Glomerular visceral epithelial cell (primary cell): ENCODE results near the gene TNFRSF19.
"Not testable (repeated sequence)": the region's sequence is repeated elsewhere in the genome, so short reads cannot be mapped to it uniquely, and the experiment has no call there.

Experiments
- DNase-seq: peaks from one replicate; pipeline ENCODE4 v3.0.0-alpha.2; 2016; ENCODE audit errors: extremely low spot score

The TNFRSF19 gene

DNA sequence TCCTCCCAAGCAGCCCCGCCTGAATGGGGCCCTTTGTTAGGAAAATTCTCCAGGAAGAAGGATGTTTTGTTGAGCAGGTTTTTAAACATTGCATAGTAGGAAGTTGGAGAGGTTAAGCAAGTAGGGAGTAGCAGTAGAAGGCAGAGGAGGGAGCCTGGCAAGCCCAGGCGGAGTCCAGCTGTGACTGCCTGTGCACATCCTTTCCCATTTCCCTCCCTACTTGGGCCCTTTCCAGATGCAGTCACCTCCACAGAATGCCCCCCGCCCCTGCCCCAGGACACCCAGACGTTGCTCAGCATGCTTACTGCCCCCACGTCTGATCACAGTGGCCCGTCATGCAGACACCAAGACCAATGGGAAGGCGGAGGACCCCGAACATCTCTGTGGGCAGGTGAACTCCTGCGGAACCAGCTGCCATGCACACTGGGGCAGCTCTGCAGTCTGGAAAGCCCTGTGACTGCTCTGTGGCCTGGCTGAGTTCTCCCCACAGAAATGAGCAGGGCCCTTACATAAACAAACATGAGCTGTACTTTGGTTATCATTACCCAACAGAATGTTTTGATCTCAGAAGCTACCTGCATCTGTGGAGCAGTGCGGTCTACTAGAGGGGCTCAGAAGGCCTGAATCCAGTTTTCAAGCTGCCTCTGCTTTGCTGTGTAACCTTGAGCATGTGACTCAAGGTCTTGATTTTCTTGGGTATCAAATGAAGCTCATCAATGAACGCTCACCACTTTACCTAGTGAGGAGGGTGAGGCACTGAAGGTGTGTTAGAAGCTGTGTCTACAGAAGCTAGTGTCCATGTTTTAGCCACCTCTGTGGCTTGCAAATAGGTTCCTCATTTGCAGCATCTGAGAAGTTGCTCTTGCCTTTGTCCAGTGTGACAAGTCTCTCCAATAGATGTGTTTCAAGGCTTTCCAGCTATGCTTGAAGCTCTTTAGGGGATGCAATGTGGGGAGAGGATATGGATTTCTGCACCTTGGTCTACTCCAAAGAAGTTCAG, 84.2 kb downstream of the TNFRSF19 start:
- peak; percentile 22 for DNase-seq

GRCh38 chr13:23655321-23655720, 85.1 kb downstream of the TNFRSF19 start:
- no peak for DNase-seq

DNA sequence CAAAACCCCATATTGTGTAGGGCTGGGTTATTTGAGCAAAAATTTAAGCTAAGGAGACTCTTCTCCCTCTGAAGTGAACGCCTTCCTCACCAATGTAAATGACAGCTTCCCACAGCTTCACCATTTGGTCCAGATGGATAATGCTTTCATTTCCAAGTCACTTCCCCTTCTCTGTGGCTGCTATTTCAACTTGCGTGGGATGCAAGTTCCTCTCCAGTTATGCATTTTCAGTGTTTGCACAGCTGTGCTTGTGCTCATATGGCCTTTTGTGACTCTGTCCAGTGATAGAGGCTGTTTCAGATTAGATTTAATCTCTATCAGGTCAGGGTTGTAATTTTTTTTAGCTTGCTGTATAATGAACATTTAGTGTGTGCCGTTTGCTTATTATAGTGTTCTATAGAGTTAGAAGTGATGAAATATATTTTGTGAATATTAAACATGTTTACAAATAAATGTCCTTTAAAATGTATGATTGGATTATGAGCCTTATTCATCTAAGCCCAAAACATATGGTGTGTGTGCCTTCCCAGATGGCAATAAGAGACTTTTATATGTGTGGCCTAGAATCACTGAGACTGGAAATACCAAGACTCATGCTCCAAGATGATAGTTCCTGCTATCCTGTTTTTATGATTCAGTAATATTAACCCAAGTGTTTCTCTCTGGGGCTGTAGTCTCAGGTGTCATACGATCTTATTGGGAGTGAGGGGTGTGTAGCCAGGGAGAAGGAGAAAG, 86.6 kb downstream of the TNFRSF19 start:
- DNase-seq, result no peak

DNA sequence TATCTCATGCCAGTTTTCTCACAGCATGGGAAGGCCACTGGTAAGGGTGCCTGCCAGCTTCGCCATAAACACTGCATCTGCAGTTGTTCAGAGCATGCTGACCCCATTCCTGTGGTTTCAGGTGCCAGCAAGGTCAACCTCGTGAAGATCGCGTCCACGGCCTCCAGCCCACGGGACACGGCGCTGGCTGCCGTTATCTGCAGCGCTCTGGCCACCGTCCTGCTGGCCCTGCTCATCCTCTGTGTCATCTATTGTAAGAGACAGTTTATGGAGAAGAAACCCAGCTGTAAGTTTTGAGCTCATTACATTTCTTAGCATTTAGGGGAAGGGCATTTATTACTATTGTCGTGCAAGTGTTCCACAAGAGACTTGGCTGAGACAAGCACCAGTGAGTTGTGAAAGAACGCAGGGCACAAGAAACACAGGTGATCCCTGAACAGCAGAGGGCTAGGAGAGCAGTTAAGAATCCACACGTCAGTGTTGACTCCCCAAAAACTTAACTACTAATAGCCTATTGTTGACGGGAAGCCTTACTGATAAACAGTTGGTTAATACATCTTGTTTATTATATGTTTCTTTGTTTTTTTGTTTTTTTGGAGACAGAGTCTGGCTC, 88.8 kb downstream of the TNFRSF19 start:
- DNase-seq, result no peak

DNA sequence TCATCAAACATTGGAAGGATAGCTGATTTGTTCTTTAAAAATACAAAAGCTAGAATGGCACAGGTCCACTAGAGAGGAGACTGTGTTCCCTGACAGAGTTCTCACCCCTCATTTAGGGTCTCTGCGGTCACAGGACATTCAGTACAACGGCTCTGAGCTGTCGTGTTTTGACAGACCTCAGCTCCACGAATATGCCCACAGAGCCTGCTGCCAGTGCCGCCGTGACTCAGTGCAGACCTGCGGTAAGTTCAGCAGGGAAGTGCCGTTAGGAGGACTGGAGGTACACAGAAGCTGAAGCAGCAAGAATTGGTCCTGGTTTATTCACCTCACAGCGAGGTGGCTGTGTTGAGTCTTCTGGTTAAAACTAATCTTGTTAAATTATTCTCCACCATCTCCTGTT, 90.0 kb downstream of the TNFRSF19 start:
- DNase-seq, result no peak

DNA sequence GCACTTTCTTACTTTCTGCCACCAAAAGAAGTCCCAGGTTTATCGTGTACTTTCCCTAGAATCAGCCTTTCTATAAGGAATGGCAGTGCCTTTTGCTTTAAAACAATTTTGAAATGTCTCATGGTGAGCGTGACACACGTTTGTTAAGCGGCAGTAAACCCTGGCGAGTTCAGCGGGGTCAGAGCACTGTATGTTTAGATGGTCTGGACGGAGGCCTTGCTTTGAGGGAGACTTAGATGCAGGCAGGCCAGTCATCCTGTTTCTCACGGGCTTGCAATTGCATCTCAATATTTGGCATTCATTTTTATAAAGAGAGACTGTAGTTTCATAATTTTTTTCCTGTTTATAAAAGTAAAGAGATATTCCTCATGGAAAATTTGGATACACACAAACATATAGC, 96.4 kb downstream of the TNFRSF19 start:
- DNase-seq, result no peak

DNA sequence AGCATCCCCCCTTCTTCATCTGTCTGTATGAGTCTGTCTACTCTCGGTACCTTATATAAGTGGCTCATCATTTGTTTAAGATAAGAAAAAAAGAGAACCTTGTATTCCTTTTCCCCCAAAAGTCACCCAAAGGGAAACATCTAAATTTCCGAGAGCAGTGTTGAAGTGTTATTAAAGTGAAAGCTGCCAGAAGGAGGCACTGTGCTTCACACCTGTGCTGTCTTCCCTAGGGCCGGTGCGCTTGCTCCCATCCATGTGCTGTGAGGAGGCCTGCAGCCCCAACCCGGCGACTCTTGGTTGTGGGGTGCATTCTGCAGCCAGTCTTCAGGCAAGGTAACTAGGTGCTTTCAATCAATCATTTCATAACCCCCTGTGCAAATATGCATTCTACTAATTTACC, 97.5 kb downstream of the TNFRSF19 start:
- no peak for DNase-seq

GRCh38 chr13:23668562-23668961, 98.3 kb downstream of the TNFRSF19 start:
- DNase-seq, result no peak

DNA sequence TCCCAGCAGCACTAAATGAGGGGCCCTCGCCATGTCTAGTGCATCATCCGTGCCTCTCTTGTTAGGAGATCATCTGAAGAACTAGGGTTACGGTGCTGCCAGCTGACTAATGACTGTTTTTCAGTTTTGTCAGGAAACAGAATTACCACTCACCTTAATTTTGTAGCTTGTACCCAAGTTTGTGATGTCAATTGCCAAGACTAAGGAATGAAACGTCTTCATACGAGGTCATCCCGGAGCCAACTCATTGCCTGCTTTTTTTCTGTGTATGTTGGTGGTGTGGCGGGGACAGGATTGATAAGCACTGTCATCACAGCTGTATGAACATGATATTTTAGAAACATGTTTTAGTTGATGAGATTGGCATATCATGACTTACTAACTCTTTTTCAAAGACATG, 100.6 kb downstream of the TNFRSF19 start:
- DNase-seq, result no peak

DNA sequence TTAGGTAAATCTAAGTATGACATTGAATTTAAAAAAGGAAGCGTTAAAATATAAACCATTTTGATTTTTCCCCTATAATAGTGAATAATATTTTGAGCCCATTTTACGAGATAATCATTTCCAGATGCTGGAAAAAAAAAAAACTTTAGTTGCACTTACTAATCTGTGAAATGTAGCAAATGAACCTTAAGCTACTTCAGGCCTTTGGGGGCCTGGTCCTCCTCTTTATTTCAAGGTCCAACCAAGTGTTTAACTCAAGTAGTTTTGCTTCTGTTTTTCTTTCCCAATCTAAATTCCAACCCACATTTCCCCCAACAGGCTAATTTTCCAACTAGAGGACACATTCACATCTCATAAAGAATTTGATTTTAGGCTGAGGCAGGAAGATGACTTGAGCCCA, 101.2 kb downstream of the TNFRSF19 start:
- no peak for DNase-seq

DNA sequence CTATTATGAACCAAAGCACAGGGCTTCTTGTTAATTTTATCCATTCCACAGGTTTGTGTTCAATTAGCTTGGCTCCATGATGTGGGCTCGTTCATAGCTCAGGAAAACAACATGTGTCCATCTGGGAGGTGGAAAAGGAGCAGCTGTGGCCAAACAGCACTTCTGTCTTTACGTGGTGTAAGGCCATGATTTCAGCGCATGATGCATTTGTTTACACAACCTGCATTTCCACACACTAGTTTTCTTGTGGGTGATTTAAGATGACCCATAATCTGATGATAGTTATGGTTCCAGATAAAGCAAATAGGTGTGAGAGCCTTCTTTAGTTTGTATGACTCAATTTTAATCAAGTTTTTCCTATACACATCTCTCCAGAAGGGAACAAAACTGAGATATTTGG, 101.7 kb downstream of the TNFRSF19 start:
- no peak for DNase-seq

- no peak for DNase-seq
Measured at GRCh38 chr13:23672616-23673015, 102.4 kb downstream of the TNFRSF19 start.

DNA sequence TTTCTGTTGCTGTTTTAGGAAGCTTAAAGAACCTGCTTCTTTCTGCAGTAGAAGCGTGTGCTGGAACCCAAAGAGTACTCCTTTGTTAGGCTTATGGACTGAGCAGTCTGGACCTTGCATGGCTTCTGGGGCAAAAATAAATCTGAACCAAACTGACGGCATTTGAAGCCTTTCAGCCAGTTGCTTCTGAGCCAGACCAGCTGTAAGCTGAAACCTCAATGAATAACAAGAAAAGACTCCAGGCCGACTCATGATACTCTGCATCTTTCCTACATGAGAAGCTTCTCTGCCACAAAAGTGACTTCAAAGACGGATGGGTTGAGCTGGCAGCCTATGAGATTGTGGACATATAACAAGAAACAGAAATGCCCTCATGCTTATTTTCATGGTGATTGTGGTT, 103.1 kb downstream of the TNFRSF19 start:
- DNase-seq, result peak; percentile 53

GRCh38 chr13:23673867-23674605, 103.8 kb downstream of the TNFRSF19 start:
- no peak for DNase-seq

- no peak for DNase-seq
Measured at GRCh38 chr13:23674795-23675640, 104.8 kb downstream of the TNFRSF19 start.

DNA sequence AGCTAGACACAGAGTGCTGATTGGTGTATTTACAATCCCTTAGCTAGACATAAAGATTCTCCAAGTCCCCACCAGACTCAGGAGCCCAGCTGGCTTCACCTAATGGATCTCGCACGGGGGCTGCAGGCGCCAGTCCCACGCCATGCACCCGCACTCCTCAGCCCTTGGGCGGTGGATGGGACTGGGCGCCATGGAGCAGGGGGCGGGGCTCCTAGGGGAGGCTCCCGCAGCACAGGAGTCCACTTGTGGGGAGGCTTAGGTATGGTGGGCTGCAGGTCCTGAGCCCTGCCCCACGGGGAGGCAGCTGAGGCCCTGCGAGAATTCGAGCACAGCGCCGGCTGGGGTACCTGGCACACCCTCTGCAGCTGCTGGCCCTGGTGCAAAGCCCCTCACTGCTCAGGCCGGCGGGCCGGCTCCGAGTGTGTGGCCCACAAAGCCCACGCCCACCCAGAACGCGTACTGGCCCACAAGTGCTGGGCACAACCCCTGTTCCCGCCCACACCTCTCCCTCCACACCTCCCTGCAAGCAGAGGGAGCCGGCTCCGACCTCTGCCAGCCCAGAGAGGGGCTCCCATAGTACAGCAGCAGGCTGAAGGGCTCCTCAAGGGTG, 107.6 kb downstream of the TNFRSF19 start:
- DNase-seq, result not testable (repeated sequence)

DNA sequence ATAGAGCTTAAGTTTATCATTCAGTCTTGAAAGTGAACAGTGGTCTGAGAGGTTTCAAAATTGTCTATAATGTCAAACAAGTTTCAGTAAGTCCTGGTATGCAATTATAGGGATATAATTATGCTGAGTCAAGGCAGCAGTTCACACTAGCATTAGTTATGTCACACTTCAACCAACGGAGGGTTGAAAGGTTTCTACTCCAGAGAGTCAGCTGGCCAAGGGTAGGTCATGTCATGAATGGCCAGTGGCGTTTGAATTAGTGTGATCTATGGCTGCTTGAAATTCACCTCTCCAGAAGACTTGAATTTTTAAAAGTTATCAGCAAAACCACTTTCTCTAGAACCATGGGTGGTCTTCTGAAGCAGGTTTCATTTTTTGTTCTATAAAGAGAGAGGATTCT, 108.6 kb downstream of the TNFRSF19 start:
- DNase-seq, result peak; percentile 61

DNA sequence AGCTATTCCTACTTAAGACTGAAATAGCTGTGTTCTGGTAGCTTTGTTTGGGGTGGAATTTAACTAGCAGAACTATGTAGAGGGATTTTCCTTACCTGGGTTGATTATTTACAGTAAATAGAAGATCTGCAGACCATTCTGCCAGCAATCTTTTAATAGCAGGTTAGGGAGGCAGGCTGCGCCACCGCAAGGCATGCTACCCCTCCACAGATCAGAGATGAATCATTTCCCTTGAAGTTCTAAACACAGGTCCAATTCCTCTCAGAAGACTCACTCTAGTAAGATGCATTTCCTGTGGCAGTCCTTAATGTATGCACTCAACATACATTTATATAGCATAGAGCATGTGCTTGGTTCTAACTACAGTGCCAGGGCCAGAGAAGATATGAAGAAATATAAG, 109.0 kb downstream of the TNFRSF19 start:
- peak; percentile 87 for DNase-seq

GRCh38 chr13:23680845-23681669, 110.8 kb downstream of the TNFRSF19 start:
- DNase-seq, result peak; percentile 38
